Glomerular visceral epithelial cell (primary cell): ENCODE results near the gene MT1E.
"Not testable (repeated sequence)": the region's sequence is repeated elsewhere in the genome, so short reads cannot be mapped to it uniquely, and the experiment has no call there.

Experiments used
- DNase-seq: peaks from one replicate; pipeline ENCODE4 v3.0.0-alpha.2; 2016; ENCODE audit errors: extremely low spot score

The MT1E gene

GRCh38 chr16:56625140-56625942 lies at the start of gene MT1E:
Gene MT1E (plus strand): TSS chr16:56625781. CDS start chr16:56625852, 71 bp downstream.
- DNase-seq = peak; percentile 83

GRCh38 chr16:56576585-56577299 lies 48.8 kb upstream of the MT1E start:
- peak; percentile 47 for DNase-seq

GRCh38 chr16:56577300-56577625 lies 48.3 kb upstream of the MT1E start:
- no peak for DNase-seq

- no peak for DNase-seq
Measured at GRCh38 chr16:56580391-56581048, 45.1 kb upstream of the MT1E start.

- DNase-seq = not testable (repeated sequence)
Measured at GRCh38 chr16:56582911-56583310, 42.7 kb upstream of the MT1E start.

- DNase-seq = no peak
Measured at GRCh38 chr16:56583351-56584168, 42.0 kb upstream of the MT1E start.

GRCh38 chr16:56584276-56584675 lies 41.3 kb upstream of the MT1E start:
- no peak for DNase-seq

GRCh38 chr16:56588781-56589140 lies 36.8 kb upstream of the MT1E start:
- DNase-seq = no peak

- peak; percentile 7 for DNase-seq
Measured at GRCh38 chr16:56589141-56590039, 36.2 kb upstream of the MT1E start, which contains the start of gene MT3. Gene MT3 (plus strand): TSS chr16:56589528. CDS start chr16:56589591, 63 bp downstream.

GRCh38 chr16:56591377-56592060 lies 34.1 kb upstream of the MT1E start:
- DNase-seq = no peak

DNA sequence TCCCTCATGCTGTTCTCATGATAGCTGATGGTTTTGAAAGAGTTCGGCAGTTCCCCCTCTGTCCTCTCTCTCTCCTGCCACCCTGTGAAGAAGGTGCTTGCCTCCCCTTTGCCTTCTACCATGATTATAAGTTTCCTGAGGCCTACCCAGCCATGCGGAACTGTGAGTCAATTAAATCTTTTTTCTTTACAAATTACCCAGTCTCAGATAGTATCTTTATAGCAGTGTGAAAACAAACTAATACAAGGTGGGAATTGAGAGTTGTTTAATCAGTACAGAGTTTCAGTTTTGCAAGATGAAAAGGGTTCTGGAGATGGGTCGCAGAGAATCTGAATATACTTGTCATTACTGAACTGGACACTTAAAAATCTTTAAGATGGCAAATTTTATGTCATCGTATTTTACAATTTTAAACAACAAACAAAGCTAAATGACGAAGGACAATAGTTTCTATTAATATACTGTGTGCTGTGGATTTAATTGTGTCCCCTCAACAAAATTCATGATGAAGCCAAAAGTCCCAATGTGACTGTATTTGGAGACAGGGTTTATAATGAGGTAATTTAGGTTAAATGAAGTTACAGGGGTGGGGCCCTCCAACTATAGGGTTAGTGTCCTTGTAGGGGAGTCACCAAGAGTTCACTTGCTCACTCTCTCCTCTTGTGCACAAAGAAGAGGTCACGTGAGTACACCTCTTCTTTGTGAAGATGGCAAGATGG lies 31.8 kb upstream of the MT1E start:
- DNase-seq = no peak

DNA sequence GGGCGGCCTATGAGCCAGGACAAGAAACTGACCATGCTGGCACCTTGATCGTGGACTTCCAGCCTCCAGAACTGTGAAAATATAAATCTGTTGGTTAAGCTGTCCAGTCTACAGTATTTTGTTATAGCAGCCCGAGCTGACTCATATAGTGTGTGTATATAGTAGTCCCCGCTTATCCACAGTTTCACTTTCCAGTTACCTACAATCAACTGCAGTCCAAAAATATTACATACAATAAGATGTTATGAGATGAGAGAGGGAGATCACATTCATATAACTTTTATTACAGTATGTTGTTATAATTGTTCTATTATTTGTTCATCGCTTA lies 31.3 kb upstream of the MT1E start:
- DNase-seq = no peak

DNA sequence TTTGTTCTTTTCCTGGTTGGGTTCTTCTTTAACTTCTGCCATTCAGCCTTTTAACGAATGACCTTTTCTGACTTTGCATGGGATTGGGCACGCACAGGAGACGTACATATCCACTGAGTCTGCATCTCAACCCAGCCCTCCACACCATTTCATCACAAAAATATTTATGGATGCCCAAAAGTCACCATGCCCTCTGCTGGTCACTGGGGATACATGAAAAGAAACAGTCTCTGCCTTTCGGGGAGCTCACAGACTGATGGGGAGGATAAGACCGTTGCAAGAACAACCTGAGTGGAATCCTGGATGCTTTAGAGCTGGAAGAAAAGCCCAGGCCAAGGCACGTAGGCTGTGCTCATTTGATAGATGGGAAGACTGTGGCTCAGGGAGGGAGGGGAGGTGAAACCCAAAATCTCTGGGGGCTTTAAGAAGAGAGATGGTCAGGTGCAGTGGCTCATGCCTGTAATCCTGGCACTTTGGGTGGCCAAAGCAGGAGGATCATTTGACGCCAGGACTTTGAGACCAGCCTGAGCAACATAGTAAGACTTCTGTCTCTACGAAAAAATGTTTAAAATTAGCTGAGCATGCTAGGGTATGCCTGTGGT lies 25.1 kb upstream of the MT1E start:
- DNase-seq = peak; percentile 42

DNA sequence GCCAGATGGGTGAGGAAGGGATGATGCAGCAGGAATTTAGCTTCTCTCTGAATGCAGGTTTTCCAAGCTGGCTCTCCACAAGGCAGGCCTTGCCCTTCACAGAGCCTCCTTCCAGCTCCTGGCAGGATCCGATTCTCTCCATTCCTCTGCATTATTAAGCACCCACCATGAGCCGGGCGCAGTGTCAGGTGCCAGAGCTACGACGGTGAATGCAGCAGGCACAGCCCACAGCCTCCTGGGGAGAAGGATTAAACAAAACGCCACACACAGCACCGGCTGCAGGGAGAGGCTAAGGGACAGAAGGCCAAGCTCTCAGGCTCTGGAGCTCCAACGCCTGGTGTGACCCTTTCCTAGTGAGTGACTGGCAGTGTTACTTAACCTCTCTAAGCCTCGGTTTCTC lies 24.3 kb upstream of the MT1E start:
- no peak for DNase-seq

- DNase-seq = peak; percentile 48
Measured at GRCh38 chr16:56603589-56603988, 22.0 kb upstream of the MT1E start.

- no peak for DNase-seq
Measured at GRCh38 chr16:56604966-56605365, 20.6 kb upstream of the MT1E start.

- no peak for DNase-seq
Measured at GRCh38 chr16:56605475-56605874, 20.1 kb upstream of the MT1E start.

- peak; percentile 70 for DNase-seq
Measured at GRCh38 chr16:56606071-56606475, 19.5 kb upstream of the MT1E start.

DNA sequence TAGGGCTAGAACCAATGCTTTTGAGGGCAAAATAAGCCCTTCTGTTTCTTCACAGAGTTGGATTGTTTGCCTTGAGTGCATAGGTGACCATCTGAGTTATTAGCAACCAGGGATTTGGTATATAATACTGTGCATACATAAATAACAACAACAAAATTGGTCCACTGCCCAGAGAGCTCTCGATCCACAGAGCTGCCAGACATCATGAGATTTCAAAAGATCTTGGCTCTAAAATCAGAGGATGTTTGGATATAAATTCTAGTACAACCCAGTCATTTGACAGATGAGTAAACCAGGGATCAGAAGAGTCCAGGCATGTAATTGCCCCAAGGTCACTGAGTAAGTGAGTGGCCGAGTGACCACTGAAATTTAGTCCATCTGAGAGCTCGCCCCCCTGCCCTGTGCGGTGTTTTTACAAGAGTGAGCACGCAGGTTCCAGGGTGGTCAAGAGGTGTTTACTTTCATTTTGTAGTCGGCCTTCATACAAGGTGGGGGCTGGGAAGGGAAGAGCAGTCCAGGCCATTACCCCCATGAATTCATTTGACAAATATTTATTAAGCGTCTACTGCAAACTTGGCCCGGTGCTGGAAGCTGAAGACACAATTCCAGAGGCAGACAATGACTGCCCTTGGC lies 19.0 kb upstream of the MT1E start:
- DNase-seq = peak; percentile 67
